Calu3 (cell line): Measurements from ENCODE around the gene KCNRG. TPM values are rescaled to one million over a fixed set of nuclear protein-coding genes. Genes with fewer than 3 reads are reported as not detected.

Source experiments
- Bru-seq: library from RNA; stranded (reverse); fragments of 400-500 nt; gene quantifications from one replicate; lab custom pipeline; 2021; lab: Mats Ljungman, UMichigan
- BruChase-seq, 2 experiments: library from RNA; stranded (reverse); fragments of 400-500 nt; gene quantifications; one replicate each; lab custom pipeline; 2021; lab: Mats Ljungman, UMichigan
- BruUV-seq: library from RNA; stranded (reverse); fragments of 400-500 nt; replicated peaks from 2 replicates; lab custom pipeline; 2021; lab: Mats Ljungman, UMichigan
- CTCF ChIA-PET: fragments of 300-600 bp; sonication (Branson Sonifier 250); formaldehyde crosslinking; loops from one replicate; lab custom pipeline; 2022; ENCODE audit warnings: antibody characterized with exemption; lab: Charles Lee
- DNase-seq: peaks from one replicate; pipeline ENCODE4 v3.0.0; 2022
- H3K27ac Mint-ChIP-seq: one replicate; pipeline ENCODE4 v1.8.0; 2022; ENCODE audit warnings: mixed read lengths; ENCODE audit not compliant: unreplicated experiment
- H3K27me3 Mint-ChIP-seq: one replicate; pipeline ENCODE4 v1.8.0; 2022; ENCODE audit warnings: mixed read lengths; ENCODE audit not compliant: unreplicated experiment
- H3K36me3 Mint-ChIP-seq: one replicate; pipeline ENCODE4 v1.8.0; 2022; ENCODE audit warnings: mild to moderate bottlenecking, moderate library complexity, mixed read lengths; ENCODE audit not compliant: insufficient read depth, unreplicated experiment
- H3K4me1 Mint-ChIP-seq: one replicate; pipeline ENCODE4 v1.8.0; 2022; ENCODE audit warnings: mild to moderate bottlenecking, low read depth, mixed read lengths; ENCODE audit not compliant: unreplicated experiment
- H3K4me3 Mint-ChIP-seq: one replicate; pipeline ENCODE4 v1.8.0; 2022; ENCODE audit warnings: mild to moderate bottlenecking, low read depth, moderate library complexity, mixed read lengths; ENCODE audit not compliant: unreplicated experiment
- H3K9me3 Mint-ChIP-seq: one replicate; pipeline ENCODE4 v1.8.0; 2022; ENCODE audit warnings: low read depth, mixed read lengths; ENCODE audit not compliant: unreplicated experiment
- CTCF ChIP-seq: fragments of 200-600 bp; IDR thresholded peaks from one replicate; pipeline ENCODE4 v1.8.0; 2022; ENCODE audit warnings: antibody characterized with exemption; ENCODE audit not compliant: unreplicated experiment
- intact Hi-C: fragments of 100-400 bp; cut with micrococcal nuclease; formaldehyde crosslinking; loops from one replicate; pipeline ENCODE4 v1.10.0; 2022; ENCODE audit not compliant: unreplicated experiment
- long read RNA-seq: library from polyadenylated mRNA; stranded (forward); transcript quantifications from one replicate; pipeline ENCODE4 v2.0.0, GENCODE V29; 2022
- total RNA-seq: library from RNA; stranded (reverse); gene quantifications from 2 replicates; pipeline ENCODE4 v1.2.3, GENCODE V29; 2022

The KCNRG gene
- total RNA-seq, result not detected in 2 replicates
- Bru-seq, nascent RNA, result percentile 52 among the genes with signal in this experiment
- BruChase-seq, experiment 1, labeled RNA remaining after a 6-hour chase, result percentile 32 among the genes with signal in this experiment
- BruChase-seq, experiment 2, labeled RNA remaining after a 2-hour chase, result percentile 41 among the genes with signal in this experiment
- long read RNA-seq, result 0 reads

DNA sequence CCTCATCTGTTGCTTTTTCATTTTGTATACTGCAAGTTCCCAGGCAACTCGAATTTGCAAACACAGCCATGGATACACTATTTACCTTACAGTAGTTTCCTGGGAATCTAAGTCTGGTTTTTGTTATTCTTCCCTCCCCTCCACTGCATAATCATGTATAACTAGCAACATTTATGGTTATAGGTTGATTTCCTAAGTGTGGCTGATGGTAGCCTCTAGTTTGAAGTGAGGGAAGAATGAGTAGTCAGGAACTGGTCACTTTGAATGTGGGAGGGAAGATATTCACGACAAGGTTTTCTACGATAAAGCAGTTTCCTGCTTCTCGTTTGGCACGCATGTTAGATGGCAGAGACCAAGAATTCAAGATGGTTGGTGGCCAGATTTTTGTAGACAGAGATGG is at the start of gene KCNRG:
KCNRG (plus strand) TSS at position 187 of the 400 bp plus-strand sequence; CDS start at position 237, 50 bp downstream.
- intact Hi-C loops, result no loop called here
- no peak for DNase-seq
- CTCF ChIA-PET, result interaction anchor here (1.0 kb wide), 1 partner anchor 897 kb away, joined by 4 read pairs; no protein-coding TSS in a partner anchor
- TF ChIP-seq CTCF, result no peak
- H3K27me3 Mint-ChIP-seq, result no peaks in the 10 kb centered on the region
- H3K9me3 Mint-ChIP-seq, result no peaks in the 10 kb centered on the region
- peaks cover 18% of the 10 kb centered on the region for H3K36me3 Mint-ChIP-seq
- H3K4me1 Mint-ChIP-seq, result no peaks in the 10 kb centered on the region
- H3K27ac Mint-ChIP-seq, result no peak within 1 kb of the TSS
- H3K4me3 Mint-ChIP-seq, result no peak within 1 kb of the TSS
- no TSS peak for BruUV-seq

DNA sequence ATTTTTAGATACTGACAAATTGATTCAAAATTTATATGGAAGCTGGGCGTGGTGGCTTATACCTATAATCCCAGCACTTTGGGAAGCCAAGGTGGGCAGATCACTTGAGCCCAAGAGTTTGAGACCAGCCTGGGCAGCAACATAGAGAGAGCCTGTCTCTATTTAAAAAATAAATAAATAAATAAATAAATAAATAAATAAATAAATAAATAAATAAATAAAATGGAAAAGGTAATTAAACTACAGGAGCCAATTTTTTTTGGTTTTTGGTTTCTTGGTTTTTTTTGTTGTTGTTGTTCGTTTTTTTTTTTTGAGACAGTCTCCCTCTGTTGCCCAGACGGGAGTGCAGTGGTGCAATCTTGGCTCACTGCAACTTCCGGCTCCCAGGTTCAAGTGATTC is 47.8 kb upstream of the KCNRG start:
- CTCF ChIA-PET, result no interaction called here
- peaks cover 3% of the 10 kb centered on the region for H3K9me3 Mint-ChIP-seq
- H3K27me3 Mint-ChIP-seq, result no peaks in the 10 kb centered on the region
- BruUV-seq, result no TSS peak
- intact Hi-C loops, result no loop called here
- no peak overlapping the region for H3K4me3 Mint-ChIP-seq
- H3K27ac Mint-ChIP-seq, result no peak overlapping the region
- no peak for DNase-seq
- peaks cover under 1% of the 10 kb centered on the region for H3K4me1 Mint-ChIP-seq
- H3K36me3 Mint-ChIP-seq, result no peaks in the 10 kb centered on the region
- no peak for TF ChIP-seq CTCF

DNA sequence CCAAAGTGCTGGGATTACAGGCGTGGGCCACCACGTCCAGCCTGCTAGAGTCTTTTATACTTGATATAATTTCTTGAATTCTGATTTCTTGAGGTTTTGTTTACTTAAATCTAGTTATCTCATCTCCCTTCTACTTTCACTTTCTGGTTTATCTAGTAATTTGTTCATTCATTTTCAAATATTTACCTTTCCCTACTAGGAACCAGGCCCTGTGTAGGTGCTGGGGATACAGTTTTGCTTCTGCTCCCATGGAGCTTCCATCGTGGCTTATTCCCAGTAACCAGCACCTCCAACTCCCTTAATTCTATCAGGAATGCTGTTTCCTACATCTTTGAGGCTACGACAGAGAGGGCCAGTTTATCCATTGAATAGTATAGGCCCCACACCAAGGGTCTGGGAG is 42.5 kb upstream of the KCNRG start:
- intact Hi-C loops, result loop anchor here (10.0 kb wide), 2 partner anchors 832 to 942 kb away; no protein-coding TSS in a partner anchor
- BruUV-seq, result no TSS peak

GRCh38 chr13:49975826-49976225 is 39.4 kb upstream of the KCNRG start:
- DNase-seq, result no peak

More for the DNA sequence above, 42.5 kb upstream of the KCNRG start:
- Mint-ChIP-seq H3K27ac (no peak overlapping the region), H3K36me3 (no peaks in the 10 kb centered on the region), H3K4me1 (peaks cover 7% of the 10 kb centered on the region), H3K4me3 (no peak overlapping the region), H3K27me3 (no peaks in the 10 kb centered on the region), H3K9me3 (no peaks in the 10 kb centered on the region)
- no peak for DNase-seq
- TF ChIP-seq CTCF, result no peak
- CTCF ChIA-PET, result no interaction called here

More at GRCh38 chr13:49975826-49976225, 39.4 kb upstream of the KCNRG start:
- BruUV-seq, result no TSS peak
- peak overlapping the region; percentile 61 for H3K27ac Mint-ChIP-seq
- H3K9me3 Mint-ChIP-seq, result no peaks in the 10 kb centered on the region
- H3K27me3 Mint-ChIP-seq, result no peaks in the 10 kb centered on the region
- CTCF ChIA-PET, result interaction anchor here (0.6 to 1.3 kb wide), 5 partner anchors 11 to 936 kb away, joined by 3 to 12 read pairs (median 7); partner anchors contain the start of gene SPRYD7
- no peak for TF ChIP-seq CTCF
- H3K4me3 Mint-ChIP-seq, result no peak overlapping the region
- H3K4me1 Mint-ChIP-seq, result peaks cover 7% of the 10 kb centered on the region
- intact Hi-C loops, result loop anchor here (5.0 to 10.0 kb wide), 4 partner anchors 556 to 1096 kb away; no protein-coding TSS in a partner anchor
- H3K36me3 Mint-ChIP-seq, result no peaks in the 10 kb centered on the region
